SK-N-MC (cell line): ENCODE measurements around the gene PKIB.

Experiments
- EZH2 ChIP-seq: fragments of 200-600 bp; sonication (generic); IDR thresholded peaks from one replicate; pipeline ENCODE4 v1.6.1; 2017; ENCODE audit warnings: antibody characterized with exemption
- FOXP2 ChIP-seq: optimal IDR thresholded peaks from 2 replicates; pipeline ENCODE3; 2011; ENCODE audit warnings: mild to moderate bottlenecking, moderate library complexity; ENCODE audit not compliant: insufficient read depth; ENCODE audit errors: extremely low read length, control extremely low read depth
- POLR2AphosphoS5 ChIP-seq: IDR thresholded peaks from 2 replicates; pipeline ENCODE4 v1.6.1; 2012; ENCODE audit warnings: mild to moderate bottlenecking, low read depth, low read length, borderline replicate concordance

GRCh38 chr6:122766256-122766655 lies 156.1 kb downstream of the PKIB start:
- TF ChIP-seq POLR2AphosphoS5 (no peak), EZH2 (no peak), FOXP2 (no peak)
